ENCODE results near the gene NLRP6. TPM values are rescaled to one million over a fixed set of nuclear protein-coding genes. Genes with fewer than 3 reads are reported as not detected.
A peak's percentile ranks its signal among the peaks of the same experiment; 100 is the strongest.
"Not testable (repeated sequence)": the region's sequence is repeated elsewhere in the genome, so short reads cannot be mapped to it uniquely, and the experiment has no call there.

NLRP6 gene
- total RNA-seq, 1 experiment from 2014 or later: not detected

DNA sequence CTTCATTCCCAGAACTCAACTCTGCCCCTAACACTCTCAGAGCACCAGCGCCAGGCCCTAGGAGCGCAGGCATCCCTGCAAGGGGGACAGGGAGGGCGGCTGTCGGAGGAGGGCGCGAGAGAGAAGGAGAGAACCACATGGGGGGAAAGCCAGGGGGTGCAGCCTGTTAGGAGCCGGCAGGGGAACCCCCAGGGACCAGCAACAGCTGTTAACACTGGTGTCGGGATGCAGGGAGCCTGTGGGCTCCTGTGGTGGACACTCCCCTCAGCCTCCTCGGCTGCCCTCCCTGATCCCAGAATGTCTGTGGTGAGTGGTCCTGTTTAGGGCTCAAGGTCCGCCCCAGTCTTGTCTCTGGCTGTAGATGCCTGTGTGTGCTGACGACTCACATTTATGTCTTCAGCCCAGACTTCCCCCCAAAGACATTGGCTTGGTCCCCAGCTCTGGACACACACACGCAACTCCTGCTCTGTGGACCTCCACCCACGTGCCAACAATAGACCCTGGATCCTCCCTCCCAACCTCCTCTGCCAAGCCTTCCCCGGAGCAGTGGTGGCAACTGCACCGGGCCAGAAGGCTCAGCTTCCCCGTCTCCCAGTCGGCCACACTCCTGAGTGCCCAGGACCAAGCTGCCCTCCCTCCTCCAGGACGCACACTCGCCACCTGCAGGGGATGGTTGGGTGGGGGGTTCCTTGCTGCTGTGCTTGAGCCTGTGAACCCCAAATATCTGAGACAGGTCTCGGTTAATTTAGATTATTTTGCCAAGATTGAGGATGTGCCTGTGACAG, 21.9 kb downstream of the NLRP6 start:
- in situ Hi-C loops (cut with HindIII; ENCODE audit: low sequenced_read_pairs): no loop called here
- DNase-seq (ENCODE audit: low spot score): no peak

DNA sequence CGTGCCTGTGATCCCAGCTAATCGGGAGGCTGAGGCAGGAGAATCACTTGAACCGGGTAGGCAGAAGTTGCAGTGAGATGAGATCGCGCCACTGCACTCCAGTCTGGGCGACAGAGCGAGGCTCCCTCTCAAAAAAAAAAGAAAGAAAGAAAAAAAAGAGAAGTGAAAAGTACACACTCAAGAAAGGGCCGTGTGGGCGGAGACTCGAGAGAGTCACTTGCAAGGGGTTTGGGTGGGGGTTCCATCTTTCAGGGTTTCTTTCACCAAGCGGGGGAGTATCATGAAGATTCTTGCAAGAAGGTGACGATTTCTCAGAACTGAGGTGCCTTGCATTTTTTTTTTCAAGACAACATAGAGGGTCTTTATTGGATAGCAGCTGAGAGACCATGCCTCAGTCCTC, 25.2 kb downstream of the NLRP6 start:
- in situ Hi-C loops (cut with HindIII; ENCODE audit: low sequenced_read_pairs): no loop called here
- no peak for DNase-seq (ENCODE audit: low spot score)

- in situ Hi-C loops (cut with HindIII; ENCODE audit: low sequenced_read_pairs): no loop called here
- no peak for DNase-seq (ENCODE audit: low spot score)
Observed at GRCh38 chr11:304061-304506, 25.9 kb downstream of the NLRP6 start.

- in situ Hi-C loops (cut with HindIII; ENCODE audit: low sequenced_read_pairs): no loop called here
- DNase-seq (ENCODE audit: low spot score): peak; percentile 58
Observed at GRCh38 chr11:304915-305843, 27.0 kb downstream of the NLRP6 start.

- no peak for DNase-seq (ENCODE audit: low spot score)
- in situ Hi-C loops (cut with HindIII; ENCODE audit: low sequenced_read_pairs): no loop called here
Observed at GRCh38 chr11:305844-306211, 27.6 kb downstream of the NLRP6 start.

GRCh38 chr11:306645-307371, 28.6 kb downstream of the NLRP6 start:
- DNase-seq (ENCODE audit: low spot score): no peak
- in situ Hi-C loops (cut with HindIII; ENCODE audit: low sequenced_read_pairs): no loop called here

DNA sequence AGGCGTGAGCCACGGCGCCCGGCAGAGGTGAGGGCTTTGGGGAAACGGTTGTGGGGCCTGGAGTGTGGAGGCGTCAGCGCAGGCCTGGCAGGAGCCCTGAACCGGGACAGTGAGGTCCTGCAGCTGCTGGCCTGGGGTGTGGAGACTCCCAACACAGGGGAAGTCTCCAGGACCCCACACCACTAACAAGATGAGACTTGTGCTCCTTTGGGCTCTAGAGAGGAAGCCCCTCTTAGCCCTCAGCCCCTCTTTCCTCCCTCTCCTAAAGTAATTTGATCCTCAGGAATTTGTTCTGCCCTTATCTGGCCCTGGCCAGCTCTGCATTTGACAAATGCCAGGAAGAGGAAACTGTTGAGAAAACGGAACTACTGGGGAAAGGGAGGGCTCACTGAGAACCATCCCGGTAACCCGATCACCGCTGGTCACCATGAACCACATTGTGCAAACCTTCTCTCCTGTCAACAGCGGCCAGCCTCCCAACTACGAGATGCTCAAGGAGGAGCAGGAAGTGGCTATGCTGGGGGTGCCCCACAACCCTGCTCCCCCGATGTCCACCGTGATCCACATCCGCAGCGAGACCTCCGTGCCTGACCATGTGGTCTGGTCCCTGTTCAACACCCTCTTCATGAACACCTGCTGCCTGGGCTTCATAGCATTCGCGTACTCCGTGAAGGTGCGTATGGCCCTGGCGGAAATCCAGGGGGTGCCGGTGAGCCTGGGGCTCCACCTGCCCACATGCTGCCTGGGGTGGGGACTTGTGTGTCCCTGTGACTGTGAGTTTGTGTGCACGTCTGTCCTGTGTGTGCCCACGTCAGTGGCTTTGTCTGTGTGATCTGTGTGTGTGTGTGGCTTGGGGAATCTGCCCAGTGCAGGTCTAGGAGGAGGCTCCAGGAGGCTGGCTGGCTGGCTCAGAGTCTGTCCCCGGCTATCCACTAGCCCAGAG, 29.8 kb downstream of the NLRP6 start, which contains the start of gene IFITM2:
Gene IFITM2 (plus strand): TSS at position 51 of the 943 bp plus-strand sequence. CDS start 377 bp downstream, at position 428.
- DNase-seq (ENCODE audit: low spot score); in situ Hi-C loops (cut with HindIII; ENCODE audit: low sequenced_read_pairs): not testable (repeated sequence)

- in situ Hi-C loops (cut with HindIII; ENCODE audit: low sequenced_read_pairs): not testable (repeated sequence)
Observed at GRCh38 chr11:308740-309665, 30.8 kb downstream of the NLRP6 start.

GRCh38 chr11:309979-310572, 31.9 kb downstream of the NLRP6 start:
- in situ Hi-C loops (cut with HindIII; ENCODE audit: low sequenced_read_pairs); DNase-seq (ENCODE audit: low spot score): not testable (repeated sequence)

More at GRCh38 chr11:308740-309665, 30.8 kb downstream of the NLRP6 start:
- not testable (repeated sequence) for DNase-seq (ENCODE audit: low spot score)

GRCh38 chr11:311013-311748, 33.0 kb downstream of the NLRP6 start:
- in situ Hi-C loops (cut with HindIII; ENCODE audit: low sequenced_read_pairs); DNase-seq (ENCODE audit: low spot score): not testable (repeated sequence)

DNA sequence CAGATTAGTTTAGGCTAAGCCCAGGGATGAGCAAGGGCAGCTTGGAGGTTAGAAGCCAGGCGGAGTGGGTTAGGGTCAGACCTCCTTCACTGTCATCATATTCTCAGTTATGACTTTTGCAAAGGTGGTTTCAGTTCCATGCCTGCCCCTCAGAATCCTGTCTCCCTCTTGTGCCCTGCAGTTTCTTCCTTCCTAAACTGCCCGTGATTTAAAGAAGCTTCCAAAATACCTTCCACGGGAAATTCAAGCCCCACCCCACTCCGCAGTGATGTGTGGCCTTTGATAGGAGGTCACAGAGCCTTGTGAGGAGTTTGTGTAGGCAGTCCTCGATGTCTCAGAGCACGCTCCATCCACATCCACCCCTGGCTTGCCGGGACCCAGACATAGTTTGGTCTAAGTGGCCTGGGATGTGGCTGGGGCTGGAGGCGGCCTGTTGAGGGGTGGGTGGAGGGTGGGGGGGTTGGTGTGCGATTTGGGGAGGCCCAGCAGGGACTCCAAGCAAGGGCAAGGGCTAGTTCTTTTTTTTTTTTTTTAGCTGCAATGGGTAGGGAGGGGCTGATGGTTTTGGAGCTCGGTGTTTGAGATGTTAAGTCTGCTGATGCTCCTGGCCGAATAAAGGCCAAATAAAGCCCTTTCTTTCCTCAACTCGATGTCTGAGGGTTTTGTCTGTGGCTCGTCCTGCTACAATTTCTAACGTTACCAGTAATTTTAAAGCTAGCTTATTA, 34.0 kb downstream of the NLRP6 start:
- in situ Hi-C loops (cut with HindIII; ENCODE audit: low sequenced_read_pairs): no loop called here
- DNase-seq (ENCODE audit: low spot score): no peak

DNA sequence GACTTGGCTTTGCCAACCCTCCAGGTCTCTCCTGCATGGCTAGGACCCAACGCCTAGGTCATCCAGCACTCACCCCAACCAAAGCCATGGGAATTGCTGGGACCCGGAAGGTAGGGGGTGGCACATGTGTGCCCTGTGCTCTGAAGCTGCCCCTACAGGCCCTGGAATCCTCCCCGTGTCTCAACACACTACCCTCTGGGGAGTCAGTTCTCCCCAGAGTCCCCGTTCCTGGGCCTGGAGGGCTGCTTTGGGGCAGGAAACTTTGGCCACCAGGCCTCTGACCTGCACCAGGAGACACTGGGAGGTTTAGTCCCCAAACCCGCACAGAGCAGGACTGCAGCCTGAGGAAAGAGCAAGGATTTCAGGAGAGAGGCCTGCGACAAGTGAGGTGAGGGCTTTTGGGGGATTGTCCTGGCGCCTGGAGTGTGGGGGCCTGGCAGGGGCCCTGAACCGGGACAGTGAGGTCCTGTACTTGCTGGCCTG, 35.1 kb downstream of the NLRP6 start:
- no peak for DNase-seq (ENCODE audit: low spot score)
- in situ Hi-C loops (cut with HindIII; ENCODE audit: low sequenced_read_pairs): no loop called here

DNA sequence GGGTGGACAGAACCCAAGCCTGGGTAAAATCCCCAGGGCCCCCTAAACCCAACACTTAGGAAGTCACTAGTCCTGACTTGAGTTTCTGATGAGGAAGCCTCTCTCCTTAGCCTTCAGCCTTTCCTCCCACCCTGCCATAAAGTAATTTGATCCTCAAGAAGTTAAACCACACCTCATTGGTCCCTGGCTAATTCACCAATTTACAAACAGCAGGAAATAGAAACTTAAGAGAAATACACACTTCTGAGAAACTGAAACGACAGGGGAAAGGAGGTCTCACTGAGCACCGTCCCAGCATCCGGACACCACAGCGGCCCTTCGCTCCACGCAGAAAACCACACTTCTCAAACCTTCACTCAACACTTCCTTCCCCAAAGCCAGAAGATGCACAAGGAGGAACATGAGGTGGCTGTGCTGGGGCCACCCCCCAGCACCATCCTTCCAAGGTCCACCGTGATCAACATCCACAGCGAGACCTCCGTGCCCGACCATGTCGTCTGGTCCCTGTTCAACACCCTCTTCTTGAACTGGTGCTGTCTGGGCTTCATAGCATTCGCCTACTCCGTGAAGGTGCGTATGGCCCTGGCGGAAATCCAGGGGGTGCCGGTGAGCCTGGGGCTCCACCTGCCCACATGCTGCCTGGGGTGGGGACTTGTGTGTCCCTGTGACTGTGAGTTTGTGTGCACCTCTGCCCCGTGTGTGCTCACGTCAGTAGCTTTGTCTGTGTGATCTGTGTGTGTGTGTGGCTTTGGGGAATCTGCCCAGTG, 35.8 kb downstream of the NLRP6 start, which contains the start of gene IFITM1:
Gene IFITM1 (plus strand): TSS at position 254 of the 767 bp plus-strand sequence. CDS start 131 bp downstream, at position 385.
- peak; percentile 56 for DNase-seq (ENCODE audit: low spot score)
- in situ Hi-C loops (cut with HindIII; ENCODE audit: low sequenced_read_pairs): no loop called here

- in situ Hi-C loops (cut with HindIII; ENCODE audit: low sequenced_read_pairs); DNase-seq (ENCODE audit: low spot score): not testable (repeated sequence)
Observed at GRCh38 chr11:314554-314875, 36.3 kb downstream of the NLRP6 start.

GRCh38 chr11:315051-315481, 36.9 kb downstream of the NLRP6 start:
- in situ Hi-C loops (cut with HindIII; ENCODE audit: low sequenced_read_pairs): no loop called here
- DNase-seq (ENCODE audit: low spot score): no peak

Measured in G401 (cell line).